CD4-positive, alpha-beta T cell treated with Interleukin-6 for 4 hours (primary cell): ENCODE measurements around the gene TP53BP2.
A peak's percentile ranks its signal among the peaks of the same experiment; 100 is the strongest.
"Not testable (repeated sequence)": the region's sequence is repeated elsewhere in the genome, so short reads cannot be mapped to it uniquely, and the experiment has no call there.

Experiments
- DNase-seq: peaks from one replicate; pipeline ENCODE4 v3.0.0-alpha.2; 2020; ENCODE audit warnings: mixed read lengths

TP53BP2 gene

DNA sequence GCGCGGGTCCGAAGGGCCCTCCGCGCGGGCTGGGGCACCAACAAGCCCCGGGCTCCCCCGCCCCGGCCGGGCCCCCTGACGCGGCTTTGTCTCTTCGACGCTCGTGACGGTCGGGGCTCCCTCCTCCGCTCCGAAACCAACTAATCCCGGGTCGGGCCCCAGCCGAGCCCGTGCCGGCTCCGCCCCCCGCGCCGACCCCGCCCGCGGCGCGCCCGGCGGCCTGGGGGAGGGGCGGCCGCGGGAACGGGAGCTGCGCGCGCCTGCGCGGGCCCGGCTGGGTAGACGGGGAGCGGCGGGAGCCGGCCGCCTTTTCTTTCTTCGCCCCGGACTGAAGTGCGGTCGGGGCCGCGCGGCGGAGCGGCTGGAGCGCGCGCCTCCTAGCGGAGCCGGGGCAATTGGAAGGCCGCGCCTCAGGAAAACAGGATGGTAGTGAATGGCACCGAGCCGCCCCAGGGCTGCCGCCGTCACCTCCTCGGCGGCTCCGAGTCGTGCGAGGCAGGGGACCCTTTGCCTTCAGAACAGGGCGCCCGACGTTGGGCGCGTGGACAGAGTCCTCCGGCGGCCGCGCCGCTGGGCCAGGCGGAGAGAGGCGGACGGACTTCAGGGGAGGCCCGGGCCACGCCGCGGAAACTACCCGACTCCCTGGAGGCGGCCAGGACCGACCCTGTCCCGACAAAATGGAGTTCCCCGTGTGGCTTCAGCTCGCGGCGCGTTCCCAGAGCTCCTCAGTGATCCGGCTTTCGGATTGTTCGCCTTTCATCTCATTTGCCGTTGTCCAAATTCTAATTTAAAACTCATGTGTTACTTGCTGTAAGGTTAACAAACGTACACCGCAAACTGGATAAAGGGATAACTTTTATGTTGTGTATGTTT, at the start of gene TP53BP2:
Gene TP53BP2, minus strand, starts transcription at position 138 of the 873 bp plus-strand sequence. CDS start 267 bp downstream, outside the sequence.
- DNase-seq, result peak; percentile 89

GRCh38 chr1:223890494-223890893, 44.7 kb upstream of the TP53BP2 start:
- DNase-seq, result not testable (repeated sequence)

DNA sequence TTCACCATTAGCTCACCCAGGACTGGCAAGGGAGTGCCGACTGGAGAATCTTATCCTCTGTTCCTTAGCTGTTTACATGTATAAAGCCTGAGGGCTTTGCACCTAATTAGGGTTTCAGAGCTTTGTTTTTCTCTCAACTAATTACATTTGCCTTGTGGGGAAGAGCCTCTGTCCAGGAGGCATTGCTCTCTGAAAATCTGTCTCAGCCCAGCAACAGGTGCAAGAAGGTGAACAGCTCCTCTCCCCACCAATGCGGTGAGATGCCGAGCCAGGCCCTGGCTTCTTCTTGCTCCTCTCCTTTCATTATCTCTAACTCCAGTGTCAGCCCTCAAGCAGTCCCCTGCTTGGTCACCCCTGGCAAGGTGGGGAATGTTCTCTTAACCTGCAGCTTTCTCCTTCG, 43.6 kb upstream of the TP53BP2 start:
- DNase-seq, result not testable (repeated sequence)

DNA sequence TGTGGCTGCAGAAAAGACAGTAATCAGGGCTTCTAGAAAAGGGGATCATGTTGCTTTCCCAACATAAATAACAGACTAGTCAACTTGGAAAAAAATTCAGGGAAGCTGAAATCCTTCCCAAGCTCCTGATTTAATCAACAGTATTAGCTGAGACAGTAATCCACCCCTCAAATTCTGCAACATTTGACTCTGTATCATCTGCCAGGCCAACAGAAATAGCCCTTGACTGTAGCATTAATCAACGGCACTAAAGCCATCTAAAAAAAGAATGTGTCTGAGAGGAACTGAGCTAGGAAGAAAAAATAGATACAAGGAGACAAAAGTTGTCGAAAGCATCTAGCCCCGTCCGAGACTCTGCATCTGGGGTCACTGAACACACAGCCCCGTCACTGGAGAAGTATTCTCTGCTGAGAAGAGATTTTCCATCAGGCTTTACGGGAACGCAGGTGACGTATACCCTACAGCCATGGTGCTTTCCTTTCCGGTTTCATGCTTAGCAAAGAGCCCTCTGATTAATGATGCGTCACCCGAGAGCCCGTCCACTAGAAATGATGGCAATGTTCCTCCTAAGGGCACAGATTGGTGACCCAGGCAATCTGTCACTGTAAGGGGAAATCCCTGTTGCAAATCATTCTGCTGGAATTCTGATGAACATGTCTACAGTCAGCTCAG, 42.1 kb upstream of the TP53BP2 start:
- no peak for DNase-seq

GRCh38 chr1:223886516-223886921, 40.8 kb upstream of the TP53BP2 start:
- no peak for DNase-seq

- no peak for DNase-seq
These were observed 39.9 kb upstream of the TP53BP2 start for GRCh38 chr1:223885614-223886013.

- DNase-seq, result no peak
These were observed 33.0 kb upstream of the TP53BP2 start for GRCh38 chr1:223878598-223879325.

- no peak for DNase-seq
These were observed 32.1 kb upstream of the TP53BP2 start for GRCh38 chr1:223877804-223878203.

DNA sequence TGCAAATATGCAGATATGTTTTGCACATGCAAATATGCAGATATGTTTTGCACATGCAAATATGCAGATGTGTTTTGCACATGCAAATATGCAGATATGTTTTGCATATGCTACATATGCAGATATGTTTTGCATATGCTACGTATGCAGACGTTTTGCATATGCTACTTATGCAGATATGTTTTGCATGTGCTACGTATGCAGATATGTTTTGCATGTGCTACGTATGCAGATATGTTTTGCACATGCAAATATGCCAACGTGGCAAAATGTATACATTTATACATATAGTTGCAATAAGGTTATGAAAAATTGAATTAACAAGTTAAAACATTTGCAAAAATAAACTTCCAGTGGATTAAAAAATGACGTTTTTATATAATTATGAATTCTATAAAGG, 30.8 kb upstream of the TP53BP2 start:
- DNase-seq, result no peak

- no peak for DNase-seq
These were observed 27.3 kb upstream of the TP53BP2 start for GRCh38 chr1:223873044-223873443.

- no peak for DNase-seq
These were observed 26.7 kb upstream of the TP53BP2 start for GRCh38 chr1:223872308-223872901.

DNA sequence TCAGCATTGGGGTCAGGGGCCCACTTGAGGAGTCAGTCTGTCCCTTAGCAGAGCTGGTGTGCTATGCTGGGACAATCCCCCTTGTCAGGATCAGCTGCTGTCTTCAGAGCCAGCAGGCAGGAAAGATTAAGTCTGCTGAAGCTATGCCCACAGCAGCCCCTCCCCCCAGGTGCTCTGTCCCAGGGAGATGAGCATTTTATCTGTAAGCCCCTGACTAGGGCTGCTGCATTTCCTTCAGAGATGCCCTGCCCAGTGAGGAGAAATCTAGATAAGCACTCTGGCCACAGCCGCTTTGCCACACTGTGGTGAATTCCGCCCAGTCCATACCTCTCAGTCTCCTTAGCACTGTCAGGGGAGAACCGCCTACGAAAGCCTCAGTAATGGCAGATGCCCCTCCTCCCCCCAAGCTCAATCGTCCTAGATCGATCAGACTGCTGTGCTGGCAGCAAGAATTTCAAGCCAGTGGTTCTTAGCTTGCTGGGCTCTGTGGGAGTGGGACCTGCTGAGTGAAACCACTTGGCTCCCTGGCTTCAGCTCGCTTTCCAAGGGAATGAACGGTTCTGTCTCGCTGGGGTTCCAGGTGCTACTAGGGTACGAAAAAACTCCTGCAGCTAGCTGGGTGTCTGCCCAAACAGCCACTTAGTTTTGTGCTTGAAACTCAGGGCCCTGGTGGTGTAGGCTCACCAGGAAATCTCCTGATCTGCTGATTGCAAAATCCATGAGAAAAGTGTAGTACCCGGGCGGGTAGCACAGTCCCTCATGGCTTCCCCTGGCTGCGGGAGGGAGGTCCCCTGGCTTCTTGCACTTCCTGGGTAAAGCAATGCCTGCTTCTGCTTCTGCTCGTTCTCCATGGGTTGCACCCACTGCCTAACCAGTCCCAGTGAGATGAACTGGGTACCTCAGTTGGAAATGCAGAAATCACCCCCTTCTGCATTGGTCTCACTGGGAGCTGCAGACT, 25.1 kb upstream of the TP53BP2 start:
- peak; percentile 2 for DNase-seq

DNA sequence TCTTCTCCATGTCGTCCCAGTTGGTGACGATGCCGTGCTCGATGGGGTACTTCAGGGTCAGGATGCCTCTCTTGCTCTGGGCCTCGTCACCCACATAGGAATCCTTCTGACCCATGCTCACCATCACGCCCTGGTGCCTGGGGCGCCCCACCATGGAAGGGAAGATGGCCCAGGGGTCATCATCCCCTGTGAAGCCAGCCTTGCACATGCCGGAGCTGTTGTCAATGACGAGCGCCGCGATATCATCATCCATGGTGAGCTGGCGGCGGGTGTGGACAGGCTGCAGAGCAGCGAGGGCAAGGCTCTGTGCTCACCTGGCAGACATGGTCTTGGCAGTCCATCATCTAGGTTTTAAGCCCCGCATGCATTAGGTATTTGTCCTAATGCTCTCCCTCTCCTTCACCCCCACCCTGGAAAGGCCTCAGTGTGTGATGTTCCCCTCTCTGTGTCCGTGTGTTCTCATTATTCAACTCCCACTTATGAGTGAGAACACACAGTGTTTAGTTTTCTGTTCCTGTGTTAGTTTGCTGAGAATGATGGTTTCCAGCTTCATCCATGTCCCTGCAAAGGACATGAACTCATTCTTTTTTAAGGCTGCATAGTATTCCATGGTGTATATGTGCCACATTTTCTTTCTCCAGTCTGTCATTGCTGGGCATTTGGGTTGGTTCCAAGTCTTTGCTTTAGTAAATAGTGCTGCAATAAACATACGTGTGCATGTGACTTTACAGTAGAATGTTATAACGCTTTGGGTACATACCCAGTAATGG, 19.0 kb upstream of the TP53BP2 start:
- not testable (repeated sequence) for DNase-seq

DNA sequence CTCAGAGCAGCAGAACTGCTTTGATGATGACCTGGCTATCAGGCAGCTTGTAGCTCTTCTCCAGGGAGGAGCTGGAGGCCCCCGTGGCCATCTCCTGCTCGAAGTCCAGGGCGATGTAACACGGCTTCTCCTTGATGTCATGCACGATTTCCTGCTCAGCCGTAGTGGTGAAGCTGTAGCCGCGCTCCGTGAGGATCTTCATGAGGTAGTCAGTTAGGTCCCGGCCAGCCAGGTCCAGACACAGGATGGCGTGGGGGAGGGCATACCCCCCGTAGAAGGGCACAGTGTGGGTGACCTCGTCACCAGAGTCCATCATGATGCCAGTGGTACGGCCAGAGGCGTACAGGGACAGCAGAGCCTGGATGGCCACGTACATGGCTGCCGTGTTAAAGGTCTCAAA, 18.3 kb upstream of the TP53BP2 start:
- DNase-seq, result no peak

GRCh38 chr1:223861904-223862303, 16.2 kb upstream of the TP53BP2 start:
- DNase-seq, result no peak

DNA sequence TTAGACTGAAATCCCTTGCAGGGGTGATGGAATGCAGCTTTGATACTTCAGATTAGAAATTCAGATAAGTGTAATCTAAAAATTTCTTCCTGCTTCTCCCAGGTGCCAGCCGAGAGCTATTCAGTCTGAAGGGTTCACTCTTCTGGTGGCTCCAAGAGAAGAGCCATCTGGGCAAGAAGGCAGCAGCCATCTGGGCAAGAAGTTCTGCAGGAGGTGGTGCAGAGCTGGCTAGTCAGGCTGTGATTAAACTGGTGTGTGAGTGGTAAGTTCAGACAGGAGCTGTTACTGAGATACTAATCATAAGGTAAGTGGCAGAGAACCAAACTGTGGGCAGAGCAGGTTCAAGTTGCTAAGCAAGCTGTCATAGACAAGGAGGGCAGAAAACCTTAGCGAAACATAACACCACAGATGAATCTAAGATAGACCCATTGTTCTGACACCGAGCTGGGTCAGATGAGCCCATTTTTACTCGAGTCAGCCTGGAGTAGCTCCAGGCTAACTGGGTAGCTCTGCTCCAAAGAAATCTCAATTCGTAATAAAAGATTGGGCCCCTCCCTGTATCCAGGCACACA, 14.4 kb upstream of the TP53BP2 start:
- DNase-seq, result no peak

GRCh38 chr1:223859058-223859457, 13.3 kb upstream of the TP53BP2 start:
- DNase-seq, result no peak

GRCh38 chr1:223856386-223856785, 10.6 kb upstream of the TP53BP2 start:
- no peak for DNase-seq

GRCh38 chr1:223853748-223854147, 8.0 kb upstream of the TP53BP2 start:
- DNase-seq, result no peak

- no peak for DNase-seq
These were observed 7.5 kb upstream of the TP53BP2 start for GRCh38 chr1:223853275-223853674.

- DNase-seq, result no peak
These were observed 6.6 kb upstream of the TP53BP2 start for GRCh38 chr1:223852337-223852736.
